SK-N-SH (cell line): ENCODE results near the gene GABRA5. TPM values are rescaled to one million over a fixed set of nuclear protein-coding genes. Genes with fewer than 3 reads are reported as not detected.

ENCODE experiments used
- CTCF ChIA-PET: fragments of 300-600, 350-600 bp; formaldehyde crosslinking; extraction: SDS; loops from one replicate; lab custom pipeline; 2021; lab: Yijun Ruan, JAX
- POLR2A ChIA-PET: fragments of 350-600 bp; sonication (Branson Sonifier 250); formaldehyde crosslinking; extraction: SDS; loops from one replicate; lab custom pipeline; 2020; ENCODE audit warnings: antibody characterized with exemption, inconsistent platforms; lab: Yijun Ruan, JAX
- DNase-seq: peaks from one replicate; pipeline ENCODE4 v3.0.0; 2012
- H2AFZ ChIP-seq: fragments of 200-600 bp; sonication (generic); 2 replicates; pipeline ENCODE4 v1.8.1; 2016; ENCODE audit warnings: antibody characterized with exemption, mild to moderate bottlenecking, low read depth
- H3F3A ChIP-seq: fragments of 200-600 bp; sonication (generic); replicated peaks from 2 replicates; pipeline ENCODE3; 2016; ENCODE audit warnings: antibody characterized with exemption, mild to moderate bottlenecking; ENCODE audit not compliant: insufficient read depth
- H3K27ac ChIP-seq, 2 experiments: fragments of 200-500 bp in 1 of 2; fragments of 200-600 bp in 1 of 2; sonication (Bioruptor generic) in 1 of 2; sonication (generic), shearing (Covaris generic) in 1 of 2; 2 replicates each; pipeline versions ENCODE4 v1.5.1 to v1.6.1; 2014 to 2016; ENCODE audit warnings: low read depth in 2 of 2, inconsistent platforms in 1 of 2, low read length in 1 of 2, mild to moderate bottlenecking in 1 of 2, mixed read lengths in 1 of 2
- H3K27me3 ChIP-seq: fragments of 200-600 bp; sonication (generic), shearing (Covaris generic); 2 replicates; pipeline ENCODE4 v1.6.1; 2016; ENCODE audit warnings: mixed run types; ENCODE audit not compliant: insufficient read depth
- H3K36me3 ChIP-seq, 2 experiments: fragments of 200-500 bp in 1 of 2; fragments of 200-600 bp in 1 of 2; sonication (Bioruptor generic) in 1 of 2; sonication (generic) in 1 of 2; replicated peaks in 1 of 2; 2 replicates each; pipeline versions ENCODE3 to v1.5.1; 2014 to 2016; ENCODE audit warnings: low read length in 1 of 2, mild to moderate bottlenecking in 1 of 2; ENCODE audit not compliant: insufficient read depth in 2 of 2, control insufficient read depth in 1 of 2
- H3K4me1 ChIP-seq, 2 experiments: fragments of 200-500 bp in 1 of 2; fragments of 200-600 bp in 1 of 2; sonication (Bioruptor generic) in 1 of 2; sonication (generic), shearing (Covaris generic) in 1 of 2; 2 replicates each; pipeline versions ENCODE4 v1.5.1 to v1.6.1; 2014 to 2016; ENCODE audit warnings: low read depth in 1 of 2, low read length in 1 of 2, mixed run types in 1 of 2; ENCODE audit not compliant: insufficient read depth in 2 of 2, control insufficient read depth in 1 of 2
- H3K4me2 ChIP-seq: fragments of 200-600 bp; sonication (generic), shearing (Covaris generic); 2 replicates; pipeline ENCODE4 v1.6.1; 2017; ENCODE audit warnings: mixed run types
- H3K4me3 ChIP-seq, 2 experiments: fragments of 200-500 bp in 1 of 2; fragments of 200-600 bp in 1 of 2; sonication (Bioruptor generic) in 1 of 2; sonication (generic), shearing (Covaris generic) in 1 of 2; 2 replicates each; pipeline versions ENCODE4 v1.5.1 to v1.8.1; 2014 to 2016; ENCODE audit warnings: low read depth in 2 of 2, inconsistent platforms in 1 of 2, low read length in 1 of 2, mild to moderate bottlenecking in 1 of 2, mixed read lengths in 1 of 2, moderate library complexity in 1 of 2
- H3K79me2 ChIP-seq: fragments of 200-600 bp; sonication (generic); 2 replicates; pipeline ENCODE4 v1.8.1; 2017; ENCODE audit warnings: mild to moderate bottlenecking; ENCODE audit not compliant: insufficient read depth
- H3K9ac ChIP-seq: fragments of 200-600 bp; sonication (generic); 2 replicates; pipeline ENCODE4 v1.6.1; 2017; ENCODE audit warnings: mixed run types
- H3K9me2 ChIP-seq: fragments of 200-600 bp; sonication (generic); 2 replicates; pipeline ENCODE4 v1.6.1; 2017; ENCODE audit warnings: mixed run types
- H3K9me3 ChIP-seq: fragments of 200-600 bp; sonication (generic); 2 replicates; pipeline ENCODE4 v1.6.1; 2017; ENCODE audit warnings: mixed run types, mild to moderate bottlenecking, moderate library complexity
- H4K20me1 ChIP-seq: fragments of 200-600 bp; sonication (generic); 2 replicates; pipeline ENCODE4 v1.6.1; 2017; ENCODE audit warnings: mild to moderate bottlenecking, mixed run types; ENCODE audit not compliant: insufficient read depth
- ELF1 ChIP-seq: IDR thresholded peaks from 2 replicates; pipeline ENCODE4 v1.4.0; 2012
- EP300 ChIP-seq, 2 experiments: IDR thresholded peaks; 2 replicates each; pipeline versions ENCODE4 v1.4.0 to v1.6.1; 2012; ENCODE audit warnings: borderline replicate concordance in 1 of 2, low read depth in 1 of 2, low read length in 1 of 2
- FOSL2 ChIP-seq: IDR thresholded peaks from 2 replicates; pipeline ENCODE4 v1.4.0; 2012; ENCODE audit warnings: low read depth, mild to moderate bottlenecking, moderate library complexity, borderline replicate concordance
- MXI1 ChIP-seq: IDR thresholded peaks from 2 replicates; pipeline ENCODE4 v1.6.1; 2012; ENCODE audit warnings: mild to moderate bottlenecking, low read depth, low read length, improper control_type of control experiment
- POLR2AphosphoS5 ChIP-seq: IDR thresholded peaks from 2 replicates; pipeline ENCODE4 v1.6.1; 2012; ENCODE audit warnings: low read depth, low read length
- SIN3A ChIP-seq: IDR thresholded peaks from 2 replicates; pipeline ENCODE4 v1.6.1; 2012; ENCODE audit warnings: low read depth, mild to moderate bottlenecking, low read length, moderate library complexity, borderline replicate concordance
- TEAD4 ChIP-seq: IDR thresholded peaks from 2 replicates; pipeline ENCODE4 v1.4.0; 2012; ENCODE audit warnings: mild to moderate bottlenecking, borderline replicate concordance; ENCODE audit not compliant: insufficient read depth
- USF2 ChIP-seq: fragments of 150-350 bp; IDR thresholded peaks from 2 replicates; pipeline ENCODE4 v1.6.1; 2017; ENCODE audit warnings: antibody characterized with exemption, low read length, low read depth, borderline replicate concordance
- WGBS: methylation state at CpG from one replicate; pipeline ENCODE4 v1.1.6; 2017; ENCODE audit warnings: low lambda C conversion rate; 5-methylcytosine and 5-hydroxymethylcytosine counted together
- polyA plus RNA-seq, 3 experiments: library from polyadenylated mRNA; depleted of rRNA; stranded (reverse); fragments of >200 nt; gene quantifications; 2 replicates each; pipeline ENCODE4 v1.2.3, GENCODE V29; 2012

Gene GABRA5
- polyA plus RNA-seq, 1 of the 3 experiments (the other 2 are of a cell fraction) = not detected

DNA sequence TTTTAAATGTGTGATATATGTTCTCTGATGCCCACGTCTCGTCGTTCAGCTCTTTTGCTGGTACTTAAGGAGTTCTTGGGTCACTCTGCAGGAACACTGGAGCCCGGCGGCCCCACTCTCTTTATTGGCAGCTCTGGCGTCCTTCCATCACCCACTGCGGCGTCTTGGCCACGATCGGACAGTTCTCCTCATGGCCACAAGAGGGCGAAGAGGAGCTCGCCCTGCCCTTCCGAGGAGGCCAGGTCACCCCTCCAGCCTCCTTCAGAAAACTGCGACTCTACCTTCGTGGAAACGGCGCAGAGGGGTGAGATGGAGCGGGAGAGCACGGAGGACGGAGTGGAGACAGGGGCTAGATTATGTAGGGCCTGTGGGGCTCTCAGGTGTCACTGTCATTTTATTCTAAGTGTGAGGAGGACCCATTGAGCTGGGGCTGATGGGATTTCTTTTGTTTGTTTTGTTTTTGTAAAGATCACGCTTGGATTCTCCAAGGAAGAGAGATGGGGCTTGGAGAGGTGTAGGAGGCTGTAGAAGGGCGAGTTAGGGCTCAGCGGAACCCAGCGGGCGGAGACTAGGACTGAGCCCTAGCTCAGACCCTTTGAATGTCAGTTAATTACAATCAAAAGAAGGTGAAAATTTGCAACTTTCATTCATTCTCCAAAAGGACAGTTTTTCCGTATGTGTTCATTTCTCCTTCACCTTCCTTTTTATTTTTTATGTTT is 28.0 kb upstream of the GABRA5 start (continued):
- TF ChIP-seq USF2 (no peak), ELF1 (no peak), TEAD4 (no peak), MXI1 (no peak)

GRCh38 chr15:26841514-26841913 is 25.3 kb upstream of the GABRA5 start:
- Histone ChIP-seq H3K79me2 (no peaks in the 10 kb centered on the region), H3F3A (no peaks in the 10 kb centered on the region), H3K36me3 (no peaks in the 10 kb centered on the region), H3K9ac (no peak overlapping the region), H3K27me3 (no peaks in the 10 kb centered on the region), H3K4me1 (no peaks in the 10 kb centered on the region), H3K9me3 (peaks cover 3% of the 10 kb centered on the region; the same call in 1 of the 2 replicates), H2AFZ (no peak overlapping the region), H3K4me2 (no peak overlapping the region), H3K27ac (no peak overlapping the region), H3K9me2 (no peaks in the 10 kb centered on the region), H3K4me3 (no peak overlapping the region), H4K20me1 (no peaks in the 10 kb centered on the region)
- ChIA-PET POLR2A (no interaction called here), CTCF (no interaction called here)
- no peak for DNase-seq
- WGBS = 37% methylated on average over 10 of the region's 10 CpGs
- TF ChIP-seq EP300 (IDR thresholded peaks at IDR 0.05; ENCODE audit: borderline replicate concordance in 1 of 2, low read depth in 1 of 2, low read length in 1 of 2) = no peak

- no peak overlapping the region for H3K4me2 ChIP-seq
- no peaks in the 10 kb centered on the region for H3K9me2 ChIP-seq
- no peaks in the 10 kb centered on the region for H3K4me1 ChIP-seq
- TF ChIP-seq POLR2AphosphoS5 (no peak), SIN3A (no peak), FOSL2 (no peak), EP300 (IDR thresholded peaks at IDR 0.05; ENCODE audit: borderline replicate concordance in 1 of 2, low read depth in 1 of 2, low read length in 1 of 2) (no peak)
- H3K27ac ChIP-seq = no peak overlapping the region
- no peaks in the 10 kb centered on the region for H3K27me3 ChIP-seq
- H3K79me2 ChIP-seq = no peaks in the 10 kb centered on the region
- no peaks in the 10 kb centered on the region for H3K36me3 ChIP-seq
- 48% methylated on average over 12 of the region's 12 CpGs for WGBS
- no peaks in the 10 kb centered on the region for H4K20me1 ChIP-seq
- DNase-seq = no peak
- CTCF ChIA-PET = no interaction called here
- no peak overlapping the region for H3K4me3 ChIP-seq
- no peak overlapping the region for H3K9ac ChIP-seq
- POLR2A ChIA-PET = no interaction called here
- H2AFZ ChIP-seq = no peak overlapping the region
- H3F3A ChIP-seq = no peaks in the 10 kb centered on the region
- H3K9me3 ChIP-seq = peaks cover 3% of the 10 kb centered on the region; the same call in 1 of the 2 replicates
Observed at GRCh38 chr15:26841941-26842340, 24.9 kb upstream of the GABRA5 start.
